Naive B cell (primary cell): ENCODE results near the gene ATN1. TPM values are rescaled to one million over a fixed set of nuclear protein-coding genes. Genes with fewer than 3 reads are reported as not detected.
"Not testable (repeated sequence)": the region's sequence is repeated elsewhere in the genome, so short reads cannot be mapped to it uniquely, and the experiment has no call there.

ENCODE experiments used
- ATAC-seq, 2 donors: fragments of 150-1000 bp; cut with Tn5 transposase; 2 replicates each; pipeline ENCODE4 v1.10.0; 2021; ENCODE audit warnings: low read depth in 2 of 2, mild to moderate bottlenecking in 2 of 2, moderate library complexity in 2 of 2
- DNase-seq: peaks from one replicate; pipeline ENCODE4 v3.0.0; 2022
- H3K27ac Mint-ChIP-seq, 6 donors: one replicate each; pipeline ENCODE4 v1.8.0; 2020 to 2022; ENCODE audit warnings: mild to moderate bottlenecking in 6 of 6, mixed read lengths in 6 of 6, moderate library complexity in 5 of 6, inconsistent platforms in 2 of 6
- H3K27me3 Mint-ChIP-seq, 3 donors: one replicate each; pipeline ENCODE4 v1.8.0; 2021 to 2022; ENCODE audit warnings: mixed read lengths in 3 of 3, mild to moderate bottlenecking in 1 of 3
- H3K36me3 Mint-ChIP-seq, 2 donors: one replicate each; pipeline ENCODE4 v1.8.0; 2020 to 2022; ENCODE audit warnings: mixed read lengths in 2 of 2, inconsistent platforms in 1 of 2, mild to moderate bottlenecking in 1 of 2
- H3K4me1 Mint-ChIP-seq, 3 donors: one replicate each; pipeline ENCODE4 v1.8.0; 2020 to 2022; ENCODE audit warnings: mixed read lengths in 3 of 3, inconsistent platforms in 1 of 3, mild to moderate bottlenecking in 1 of 3, moderate library complexity in 1 of 3
- H3K4me3 Mint-ChIP-seq, 8 donors: one replicate each; pipeline ENCODE4 v1.8.0; 2020 to 2022; ENCODE audit warnings: mild to moderate bottlenecking in 8 of 8, mixed read lengths in 8 of 8, moderate library complexity in 8 of 8, inconsistent platforms in 2 of 8
- H3K9me3 Mint-ChIP-seq, 7 donors: one replicate each; pipeline ENCODE4 v1.8.0; 2020 to 2022; ENCODE audit warnings: mixed read lengths in 7 of 7, mild to moderate bottlenecking in 5 of 7, inconsistent platforms in 2 of 7, moderate library complexity in 1 of 7
- polyA plus RNA-seq, 6 donors: library from polyadenylated mRNA; unstranded; fragments of 300-500 nt; fragmentation: Illumina TruSeq; gene quantifications; one replicate each; pipeline ENCODE4 v1.2.3, GENCODE V29; 2021; ENCODE audit warnings: low read depth in 6 of 6

ATN1 gene
- polyA plus RNA-seq, 6 donors from 2014 or later, result 0.57 to 2.2 (median 1.1) TPM; not detected in 1

DNA sequence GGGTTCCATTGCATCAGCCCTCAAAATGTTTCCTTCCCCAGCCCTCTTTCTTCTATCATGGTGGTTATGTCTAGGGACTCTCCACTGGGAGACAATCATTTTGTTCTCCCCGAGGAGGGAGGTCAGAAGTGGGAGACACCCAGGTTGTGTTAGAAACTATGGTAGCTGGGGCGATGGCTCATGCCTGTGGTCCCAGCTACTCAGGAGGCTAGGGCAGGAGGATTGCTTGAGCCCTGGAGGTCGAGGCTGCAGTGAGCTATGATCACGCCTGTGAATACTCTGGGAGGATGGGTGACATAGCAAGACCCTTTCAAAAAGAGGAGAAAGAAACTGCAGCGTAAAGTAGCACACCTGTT lies 36.1 kb upstream of the ATN1 start:
- Mint-ChIP-seq H3K27me3 (no peaks in the 10 kb centered on the region), H3K4me3 (peak overlapping the region; percentile 80 to 94 (median 92)), H3K36me3 (no peaks in the 10 kb centered on the region), H3K4me1 (peaks cover 10 to 15% (median 15%) of the 10 kb centered on the region in 3 donors), H3K9me3 (no peaks in the 10 kb centered on the region), H3K27ac (peak overlapping the region; percentile 49 to 98 (median 94))
- DNase-seq (no peak), ATAC-seq (no peak)

DNA sequence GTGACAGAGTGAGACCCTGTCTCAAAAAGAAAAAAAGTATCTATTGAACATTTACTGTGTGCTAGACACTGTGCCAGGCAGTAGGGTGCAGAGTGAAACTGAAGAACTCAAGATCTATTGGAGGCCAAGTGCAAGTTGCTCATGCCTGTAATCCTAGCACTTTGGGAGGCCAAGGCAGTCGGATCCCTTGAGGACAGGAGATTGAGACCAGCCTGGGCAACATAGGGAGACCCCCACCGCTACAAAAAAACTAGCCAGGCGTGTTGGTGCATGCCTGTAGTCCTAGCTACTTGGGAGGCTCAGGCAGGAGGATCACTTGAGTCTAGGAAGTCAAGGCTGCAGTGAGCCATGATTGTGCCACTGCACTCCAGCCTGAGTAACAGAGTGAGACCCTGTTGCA lies 35.1 kb upstream of the ATN1 start:
- H3K4me1 Mint-ChIP-seq, result peaks cover 10 to 15% (median 15%) of the 10 kb centered on the region in 3 donors
- not testable (repeated sequence) for H3K9me3 Mint-ChIP-seq, H3K27me3 Mint-ChIP-seq, H3K36me3 Mint-ChIP-seq, ATAC-seq, DNase-seq
- peak overlapping the region in 4 of 8 donors; percentile 25 to 92 (median 56) for H3K4me3 Mint-ChIP-seq
- peak overlapping the region in 1 of 6 donors; percentile 64 for H3K27ac Mint-ChIP-seq

DNA sequence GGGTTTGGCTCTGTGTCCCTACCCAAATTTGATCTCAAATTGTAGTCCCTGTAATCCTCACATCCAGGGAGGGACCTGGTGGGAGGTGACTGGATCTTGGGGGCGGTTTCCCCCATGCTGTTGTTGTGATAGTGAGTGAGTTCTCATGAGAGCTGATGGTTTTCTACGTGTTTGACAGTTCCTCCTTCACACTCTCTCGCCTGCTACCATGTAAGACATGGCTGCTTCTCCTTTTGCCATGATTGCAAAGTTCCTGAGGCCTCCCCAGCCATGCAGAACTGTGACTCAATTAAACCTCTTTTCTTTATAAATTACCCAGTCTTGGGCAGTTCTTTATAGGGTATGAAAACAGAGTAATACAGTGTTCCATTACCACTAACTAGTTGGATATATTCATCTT lies 33.4 kb upstream of the ATN1 start:
- H3K27ac Mint-ChIP-seq, result no peak overlapping the region
- ATAC-seq (no peak), DNase-seq (no peak)
- peaks cover 11 to 15% (median 15%) of the 10 kb centered on the region in 3 donors for H3K4me1 Mint-ChIP-seq
- H3K36me3 Mint-ChIP-seq, result no peaks in the 10 kb centered on the region
- H3K4me3 Mint-ChIP-seq, result peak overlapping the region in 1 of 8 donors; percentile 37
- no peaks in the 10 kb centered on the region for H3K27me3 Mint-ChIP-seq
- no peaks in the 10 kb centered on the region for H3K9me3 Mint-ChIP-seq

DNA sequence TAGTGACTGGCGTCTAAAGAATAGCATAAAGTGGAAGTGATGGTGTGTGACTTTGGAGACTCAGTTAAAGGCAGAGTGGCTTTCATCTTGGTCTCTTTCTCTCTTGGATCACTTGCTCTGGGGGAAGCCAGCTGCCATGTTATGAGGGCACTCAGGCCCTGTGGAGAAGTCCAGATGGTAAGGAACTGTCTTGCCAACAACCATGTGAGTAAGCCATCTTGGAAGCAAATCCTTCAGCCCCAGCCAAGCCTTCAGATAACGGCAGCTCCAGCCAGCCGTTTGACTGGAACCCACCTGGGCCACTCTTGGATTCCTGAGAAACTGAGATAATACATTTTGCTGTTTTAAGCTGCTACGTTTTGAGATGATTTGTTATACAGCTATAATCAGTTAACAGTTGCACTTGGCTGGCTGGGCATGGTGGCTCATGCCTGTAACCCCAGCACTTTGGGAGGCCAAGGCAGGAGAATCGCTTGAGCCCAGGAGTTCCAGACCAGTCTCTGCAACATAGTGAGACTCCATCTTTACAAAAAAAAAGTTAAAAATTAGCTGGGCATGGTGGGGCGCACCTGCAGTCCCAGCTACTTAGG lies 30.8 kb upstream of the ATN1 start:
- no peaks in the 10 kb centered on the region for H3K9me3 Mint-ChIP-seq
- no peaks in the 10 kb centered on the region for H3K27me3 Mint-ChIP-seq
- H3K36me3 Mint-ChIP-seq, result no peaks in the 10 kb centered on the region
- H3K4me1 Mint-ChIP-seq, result peaks cover 0 to 5% (median 3%) of the 10 kb centered on the region in 3 donors
- H3K27ac Mint-ChIP-seq, result no peak overlapping the region
- ATAC-seq (no peak), DNase-seq (no peak)
- no peak overlapping the region for H3K4me3 Mint-ChIP-seq

DNA sequence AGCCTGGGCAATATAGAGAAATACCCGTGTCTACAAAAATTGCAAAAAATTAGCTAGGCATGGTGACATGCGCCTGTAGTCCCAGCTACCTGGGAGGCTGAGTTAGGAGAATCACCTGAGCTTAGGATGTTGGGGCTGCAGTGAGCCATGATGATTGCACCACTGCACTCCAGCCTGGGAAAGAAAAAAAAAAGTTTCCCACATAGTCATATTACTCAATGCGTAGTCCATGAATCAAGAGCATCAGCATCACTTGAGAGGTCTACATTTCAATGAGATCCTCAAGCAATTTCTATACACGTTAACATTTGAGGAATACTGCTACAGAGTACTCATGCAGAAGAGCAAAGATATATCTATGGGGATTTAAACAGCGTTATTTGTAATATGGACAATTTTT lies 28.3 kb upstream of the ATN1 start:
- DNase-seq (no peak), ATAC-seq (no peak)
- Mint-ChIP-seq H3K36me3 (no peaks in the 10 kb centered on the region), H3K27me3 (no peaks in the 10 kb centered on the region), H3K27ac (peak overlapping the region in 1 of 6 donors; percentile 28), H3K9me3 (no peaks in the 10 kb centered on the region), H3K4me1 (peaks cover 0 to 5% (median 0%) of the 10 kb centered on the region in 3 donors), H3K4me3 (no peak overlapping the region)

DNA sequence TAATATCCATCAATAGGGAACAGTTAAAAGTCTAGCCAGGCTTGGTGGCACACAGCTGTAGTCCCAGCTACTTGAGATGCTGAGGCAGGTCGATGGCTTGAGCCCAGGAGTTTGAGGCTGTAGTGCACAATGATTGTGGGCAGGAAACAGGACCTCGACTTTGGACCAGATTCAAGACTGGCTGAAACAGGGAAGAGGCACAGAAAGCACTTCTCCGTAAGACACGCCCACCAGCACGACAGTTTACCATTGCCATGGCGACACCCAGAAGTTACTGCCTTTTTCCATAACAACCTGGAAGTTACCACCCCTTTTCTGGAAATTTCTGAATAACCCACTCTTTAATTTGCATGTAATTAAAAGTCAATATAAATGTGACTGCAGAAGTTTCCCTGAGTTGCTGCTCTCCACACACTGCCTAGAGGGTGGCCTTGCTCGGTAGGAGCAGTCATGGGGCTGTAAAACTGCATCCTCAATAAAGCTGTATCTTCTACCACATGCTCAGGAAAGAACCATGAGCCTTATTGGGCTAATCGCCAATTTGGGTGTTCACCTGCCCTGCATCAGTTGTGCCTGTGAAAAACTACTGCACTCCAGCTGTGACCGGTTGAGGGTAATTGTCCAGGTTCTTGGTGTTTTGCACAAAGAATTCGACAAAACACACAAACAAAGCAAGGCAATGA lies 27.8 kb upstream of the ATN1 start:
- Mint-ChIP-seq H3K36me3 (no peaks in the 10 kb centered on the region), H3K27me3 (no peaks in the 10 kb centered on the region), H3K4me3 (peak overlapping the region in 1 of 8 donors; percentile 37), H3K9me3 (no peaks in the 10 kb centered on the region), H3K27ac (no peak overlapping the region), H3K4me1 (peaks cover 0 to 5% (median 0%) of the 10 kb centered on the region in 3 donors)
- ATAC-seq, result no peak
- DNase-seq, result no peak

DNA sequence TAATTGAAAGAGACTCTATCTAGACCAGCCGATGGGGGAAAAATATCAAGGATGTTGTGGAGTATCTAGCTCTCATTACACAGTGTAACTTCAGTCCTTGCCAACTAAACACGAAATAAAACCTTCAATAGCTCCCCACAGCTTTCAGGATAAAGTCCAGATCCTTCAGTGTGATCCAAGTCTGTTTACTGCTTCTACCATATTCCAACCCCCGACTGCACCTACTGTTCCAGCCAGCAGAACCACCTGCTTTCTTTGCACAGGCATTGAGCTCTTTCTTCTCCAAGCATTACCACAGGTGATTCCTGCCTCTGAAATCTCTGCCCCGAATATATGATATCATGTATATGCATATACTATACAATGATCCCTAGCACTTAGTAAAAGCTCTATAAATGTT lies 25.3 kb upstream of the ATN1 start:
- no peaks in the 10 kb centered on the region for H3K9me3 Mint-ChIP-seq
- H3K4me3 Mint-ChIP-seq, result peak overlapping the region in 1 of 8 donors; percentile 65
- H3K4me1 Mint-ChIP-seq, result peaks cover 0 to 5% (median 0%) of the 10 kb centered on the region in 3 donors
- DNase-seq (no peak), ATAC-seq (no peak)
- no peaks in the 10 kb centered on the region for H3K27me3 Mint-ChIP-seq
- H3K36me3 Mint-ChIP-seq, result no peaks in the 10 kb centered on the region
- peak overlapping the region in 2 of 6 donors; percentile 5 to 35 for H3K27ac Mint-ChIP-seq

DNA sequence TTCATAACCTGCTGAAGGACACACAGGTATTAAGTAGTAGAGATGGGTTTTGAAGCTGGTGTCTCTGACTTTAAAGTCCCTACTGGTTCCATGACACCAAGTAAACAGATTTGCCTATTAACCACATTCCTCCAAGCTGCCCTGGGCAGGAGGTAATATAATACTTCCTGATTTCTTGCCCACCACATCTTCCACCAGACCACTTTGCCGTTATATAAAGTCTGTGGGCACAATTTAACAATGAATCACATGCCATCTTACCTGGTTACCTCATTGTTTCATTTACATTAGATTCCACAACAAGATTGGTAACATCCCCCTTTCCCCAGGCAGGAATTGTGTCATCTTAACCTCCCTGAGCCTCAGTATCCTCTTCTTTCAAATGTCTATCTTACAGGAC lies 24.0 kb upstream of the ATN1 start:
- Mint-ChIP-seq H3K4me3 (peak overlapping the region in 1 of 8 donors; percentile 17), H3K27me3 (no peaks in the 10 kb centered on the region)

DNA sequence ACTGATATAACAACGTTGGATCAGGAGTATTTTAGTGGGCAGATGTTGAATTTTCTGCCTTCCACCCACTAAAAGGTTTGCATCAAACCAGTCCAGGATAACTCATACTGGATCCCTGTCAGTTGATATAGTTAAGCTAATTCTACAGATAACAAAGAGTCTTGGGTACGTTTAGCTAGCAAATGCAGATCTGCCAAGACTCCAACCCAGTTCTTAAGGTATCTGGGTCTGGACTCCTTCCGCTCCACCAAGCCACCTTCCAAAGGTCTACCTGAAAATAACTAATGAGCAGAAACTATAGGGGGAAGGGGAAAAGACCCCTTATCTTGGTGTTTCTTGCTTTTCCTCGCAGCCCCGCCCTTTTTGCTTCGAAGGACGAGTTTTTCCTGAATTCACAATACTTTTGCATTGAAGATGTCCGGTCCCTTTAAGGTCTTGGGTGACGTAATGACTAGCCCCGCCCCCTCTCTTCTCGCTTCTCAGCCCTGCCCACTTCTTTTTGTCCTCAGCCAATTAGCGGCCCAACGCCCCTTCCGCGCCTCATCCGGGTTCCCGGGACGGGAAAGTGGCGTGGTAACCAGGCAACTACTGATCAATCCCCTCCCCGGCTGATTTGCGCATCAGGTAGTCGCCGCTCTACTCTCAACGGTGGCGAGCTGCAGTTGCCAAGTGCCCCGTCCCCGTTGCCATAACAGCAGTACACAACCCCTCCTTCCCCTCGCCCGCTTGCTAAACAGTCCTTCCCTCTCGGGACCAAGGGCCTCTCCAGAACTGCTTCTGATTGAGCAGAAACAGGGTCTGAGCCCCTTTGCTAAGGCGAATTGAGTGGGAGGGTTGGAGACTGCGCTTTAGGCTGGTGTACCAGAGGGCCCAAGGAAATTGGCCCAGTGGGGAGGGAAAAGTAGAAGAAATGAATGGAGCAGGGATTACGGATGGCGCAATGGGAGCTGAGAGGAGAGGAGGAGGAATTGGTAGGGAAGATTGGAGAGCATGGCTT lies 23.2 kb upstream of the ATN1 start, which contains the start of gene LRRC23:
Gene LRRC23 (plus strand): TSS at position 543 of the 997 bp plus-strand sequence. CDS start 812 bp downstream, outside the sequence.
- Mint-ChIP-seq H3K27ac (peak within 1 kb of the TSS in 3 of 6 donors; percentile 32 to 44 (median 37)), H3K36me3 (no peaks in the 10 kb centered on the region), H3K4me3 (peak within 1 kb of the TSS in 1 of 8 donors; percentile 17), H3K27me3 (no peaks in the 10 kb centered on the region), H3K9me3 (no peaks in the 10 kb centered on the region), H3K4me1 (peaks cover 0 to 1% (median 0%) of the 10 kb centered on the region in 3 donors)
- peak; percentile 97 for DNase-seq
- ATAC-seq, result peak; percentile 91 to 95

More for the DNA sequence above, 24.0 kb upstream of the ATN1 start:
- Mint-ChIP-seq H3K4me1 (peaks cover 0 to 5% (median 0%) of the 10 kb centered on the region in 3 donors), H3K27ac (peak overlapping the region in 3 of 6 donors; percentile 32 to 44 (median 37)), H3K9me3 (no peaks in the 10 kb centered on the region), H3K36me3 (no peaks in the 10 kb centered on the region)
- ATAC-seq (no peak), DNase-seq (no peak)

DNA sequence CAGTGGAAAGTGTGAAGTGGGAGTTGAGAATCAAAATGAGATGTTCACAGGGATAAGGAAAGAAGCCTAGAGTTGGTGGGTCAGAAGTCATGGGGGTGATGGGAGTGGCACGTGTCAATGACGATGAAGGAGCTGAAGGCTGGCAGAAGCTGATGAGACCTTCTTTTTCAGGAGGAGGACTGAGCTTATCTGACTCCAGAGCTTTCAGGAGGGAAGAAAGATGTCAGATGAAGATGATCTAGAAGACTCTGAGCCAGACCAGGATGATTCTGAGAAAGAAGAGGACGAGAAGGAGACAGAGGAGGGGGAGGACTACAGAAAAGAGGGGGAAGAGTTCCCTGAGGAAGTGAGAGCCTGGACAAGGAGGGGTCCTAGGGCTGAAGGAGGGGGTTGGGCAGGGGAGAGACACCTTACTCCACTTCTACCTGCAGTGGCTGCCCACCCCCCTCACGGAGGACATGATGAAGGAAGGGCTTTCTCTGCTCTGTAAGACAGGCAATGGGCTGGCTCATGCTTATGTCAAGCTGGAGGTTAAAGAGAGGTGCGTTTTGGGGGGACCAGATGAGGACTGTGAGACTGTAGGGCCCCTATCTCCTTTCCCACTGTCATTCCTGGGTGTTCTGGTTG lies 22.2 kb upstream of the ATN1 start:
- Mint-ChIP-seq H3K27me3 (no peaks in the 10 kb centered on the region), H3K27ac (no peak overlapping the region), H3K36me3 (no peaks in the 10 kb centered on the region), H3K4me3 (no peak overlapping the region), H3K4me1 (peaks cover 0 to 2% (median 0%) of the 10 kb centered on the region in 3 donors), H3K9me3 (no peaks in the 10 kb centered on the region)
- DNase-seq (no peak), ATAC-seq (no peak)

DNA sequence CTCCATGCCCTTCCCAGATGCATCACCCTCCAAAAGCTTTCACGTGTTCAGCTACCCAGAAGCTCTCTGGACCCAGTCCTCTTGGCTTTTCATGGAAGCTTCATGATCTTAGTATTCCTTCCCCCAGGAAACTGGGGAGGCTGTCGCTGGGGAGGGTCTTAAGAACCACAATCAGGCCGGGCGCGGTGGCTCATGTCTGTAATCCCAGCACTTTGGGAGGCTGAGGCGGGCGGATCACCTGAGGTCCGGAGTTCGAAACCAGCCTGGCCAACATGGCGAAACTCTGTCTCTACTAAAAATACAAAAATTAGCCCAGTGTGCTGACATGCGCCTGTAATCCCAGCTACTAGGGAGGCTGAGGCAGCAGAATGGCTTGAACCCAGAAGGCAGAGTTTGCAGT lies 19.6 kb upstream of the ATN1 start:
- not testable (repeated sequence) for H3K27ac Mint-ChIP-seq, H3K36me3 Mint-ChIP-seq, H3K4me1 Mint-ChIP-seq, ATAC-seq, H3K9me3 Mint-ChIP-seq, H3K4me3 Mint-ChIP-seq, DNase-seq
- peaks cover 5 to 12% (median 8%) of the 10 kb centered on the region in 3 donors for H3K27me3 Mint-ChIP-seq

DNA sequence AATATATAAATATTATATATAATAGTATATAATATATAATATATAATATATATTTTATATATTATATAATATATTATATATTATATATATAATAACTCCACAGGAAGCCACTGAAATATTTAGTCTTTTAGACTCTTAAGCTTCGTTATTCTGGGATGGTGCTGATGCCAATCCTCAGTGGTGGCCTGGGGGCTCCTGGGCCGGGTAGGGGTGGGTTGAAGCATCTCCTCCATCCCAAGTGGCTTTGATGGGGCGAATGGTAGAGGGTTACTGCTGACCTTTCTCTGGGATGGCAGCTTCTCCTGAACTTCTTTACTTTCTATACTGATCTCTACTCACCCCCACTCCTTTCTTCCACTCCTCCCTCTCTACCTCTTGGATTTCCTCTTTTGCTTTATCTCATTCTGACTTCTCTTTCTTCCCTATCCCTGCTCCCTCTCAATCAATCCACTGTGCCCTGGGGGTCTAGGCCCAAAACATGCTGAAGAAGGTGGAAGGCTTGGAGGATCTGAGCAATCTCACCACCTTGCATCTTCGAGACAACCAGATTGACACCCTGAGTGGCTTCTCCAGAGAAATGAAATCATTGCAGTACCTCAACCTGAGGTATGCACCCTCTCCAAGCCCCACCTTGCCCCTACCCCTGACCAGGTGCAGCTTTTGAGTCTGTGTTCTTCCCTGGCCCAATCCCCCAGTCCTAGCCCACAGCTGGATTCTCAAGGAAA lies 18.2 kb upstream of the ATN1 start:
- no peaks in the 10 kb centered on the region for H3K36me3 Mint-ChIP-seq
- H3K27ac Mint-ChIP-seq, result no peak overlapping the region
- DNase-seq, result no peak
- peaks cover 2 to 14% (median 12%) of the 10 kb centered on the region in 3 donors for H3K4me1 Mint-ChIP-seq
- H3K9me3 Mint-ChIP-seq, result no peaks in the 10 kb centered on the region
- peaks cover 6 to 17% (median 17%) of the 10 kb centered on the region in 3 donors for H3K27me3 Mint-ChIP-seq
- H3K4me3 Mint-ChIP-seq, result peak overlapping the region in 1 of 8 donors; percentile 22
- no peak for ATAC-seq
